Stomach (tissue), 4 donors: ENCODE results near the gene TNRC18.
"Not testable (repeated sequence)": the region's sequence is repeated elsewhere in the genome, so short reads cannot be mapped to it uniquely, and the experiment has no call there.

Experiments
- POLR2AphosphoS5 ChIP-seq, 3 donors: sonication (generic); formaldehyde crosslinking; IDR thresholded peaks; one replicate each; pipeline ENCODE4 v1.6.1; 2016; ENCODE audit warnings: antibody characterized with exemption in 3 of 3
- TF ChIP-seq, protein P1 (sequence below), 7 experiments: fragments of 450-650 bp in 4 of 7; fragments of 200-600 bp in 3 of 7; sonication (generic) in 3 of 7; IDR thresholded peaks; one replicate each; pipeline ENCODE4 v1.5.1; 2016 to 2019; ENCODE audit warnings: antibody characterized with exemption in 7 of 7, control low read depth in 2 of 7, mild to moderate bottlenecking in 1 of 7

GRCh38 chr7:5274985-5275431 is 148.6 kb downstream of the TNRC18 start:
- TF ChIP-seq, protein P1, sequence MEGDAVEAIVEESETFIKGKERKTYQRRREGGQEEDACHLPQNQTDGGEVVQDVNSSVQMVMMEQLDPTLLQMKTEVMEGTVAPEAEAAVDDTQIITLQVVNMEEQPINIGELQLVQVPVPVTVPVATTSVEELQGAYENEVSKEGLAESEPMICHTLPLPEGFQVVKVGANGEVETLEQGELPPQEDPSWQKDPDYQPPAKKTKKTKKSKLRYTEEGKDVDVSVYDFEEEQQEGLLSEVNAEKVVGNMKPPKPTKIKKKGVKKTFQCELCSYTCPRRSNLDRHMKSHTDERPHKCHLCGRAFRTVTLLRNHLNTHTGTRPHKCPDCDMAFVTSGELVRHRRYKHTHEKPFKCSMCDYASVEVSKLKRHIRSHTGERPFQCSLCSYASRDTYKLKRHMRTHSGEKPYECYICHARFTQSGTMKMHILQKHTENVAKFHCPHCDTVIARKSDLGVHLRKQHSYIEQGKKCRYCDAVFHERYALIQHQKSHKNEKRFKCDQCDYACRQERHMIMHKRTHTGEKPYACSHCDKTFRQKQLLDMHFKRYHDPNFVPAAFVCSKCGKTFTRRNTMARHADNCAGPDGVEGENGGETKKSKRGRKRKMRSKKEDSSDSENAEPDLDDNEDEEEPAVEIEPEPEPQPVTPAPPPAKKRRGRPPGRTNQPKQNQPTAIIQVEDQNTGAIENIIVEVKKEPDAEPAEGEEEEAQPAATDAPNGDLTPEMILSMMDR (IDR thresholded peaks at IDR 0.05): not testable (repeated sequence)
- TF ChIP-seq POLR2AphosphoS5 (IDR thresholded peaks at IDR 0.05): not testable (repeated sequence)
